IPS-20b (cell line): Measurements from ENCODE around the gene MEA1.

Experiments used
- H3K27ac ChIP-seq: one replicate; pipeline ENCODE4 v1.5.1; 2013; ENCODE audit warnings: low read length
- H3K27me3 ChIP-seq: 2 replicates; pipeline ENCODE4 v1.6.1; 2013; ENCODE audit warnings: mild to moderate bottlenecking, low read length, inconsistent platforms; ENCODE audit not compliant: insufficient read depth
- H3K36me3 ChIP-seq: 2 replicates; pipeline ENCODE4 v1.6.1; 2013; ENCODE audit warnings: low read depth, mild to moderate bottlenecking, inconsistent platforms, low read length, moderate library complexity; ENCODE audit not compliant: insufficient read depth
- H3K4me1 ChIP-seq: 2 replicates; pipeline ENCODE4 v1.6.1; 2013; ENCODE audit warnings: mild to moderate bottlenecking, control low read depth, inconsistent platforms, low read length, moderate library complexity; ENCODE audit not compliant: insufficient read depth
- H3K4me3 ChIP-seq: 2 replicates; pipeline ENCODE4 v1.5.1; 2013; ENCODE audit warnings: mild to moderate bottlenecking, low read length, inconsistent platforms
- H3K9ac ChIP-seq: 2 replicates; pipeline ENCODE4 v1.6.1; 2013; ENCODE audit warnings: low read depth, mild to moderate bottlenecking, inconsistent platforms, low read length, moderate library complexity
- H3K9me3 ChIP-seq: 2 replicates; pipeline ENCODE4 v1.6.1; 2013; ENCODE audit warnings: mild to moderate bottlenecking, low read depth, low read length, inconsistent platforms; ENCODE audit not compliant: insufficient read depth

MEA1 gene

GRCh38 chr6:42963855-42964605, 49.7 kb downstream of the MEA1 start:
- H3K9ac ChIP-seq: no peak overlapping the region
- no peak overlapping the region for H3K4me3 ChIP-seq
- peaks cover 29% of the 10 kb centered on the region for H3K27me3 ChIP-seq
- no peaks in the 10 kb centered on the region for H3K9me3 ChIP-seq
- no peaks in the 10 kb centered on the region; the same call in 1 of the 2 replicates for H3K4me1 ChIP-seq
- H3K27ac ChIP-seq: no peak overlapping the region
- no peaks in the 10 kb centered on the region for H3K36me3 ChIP-seq

DNA sequence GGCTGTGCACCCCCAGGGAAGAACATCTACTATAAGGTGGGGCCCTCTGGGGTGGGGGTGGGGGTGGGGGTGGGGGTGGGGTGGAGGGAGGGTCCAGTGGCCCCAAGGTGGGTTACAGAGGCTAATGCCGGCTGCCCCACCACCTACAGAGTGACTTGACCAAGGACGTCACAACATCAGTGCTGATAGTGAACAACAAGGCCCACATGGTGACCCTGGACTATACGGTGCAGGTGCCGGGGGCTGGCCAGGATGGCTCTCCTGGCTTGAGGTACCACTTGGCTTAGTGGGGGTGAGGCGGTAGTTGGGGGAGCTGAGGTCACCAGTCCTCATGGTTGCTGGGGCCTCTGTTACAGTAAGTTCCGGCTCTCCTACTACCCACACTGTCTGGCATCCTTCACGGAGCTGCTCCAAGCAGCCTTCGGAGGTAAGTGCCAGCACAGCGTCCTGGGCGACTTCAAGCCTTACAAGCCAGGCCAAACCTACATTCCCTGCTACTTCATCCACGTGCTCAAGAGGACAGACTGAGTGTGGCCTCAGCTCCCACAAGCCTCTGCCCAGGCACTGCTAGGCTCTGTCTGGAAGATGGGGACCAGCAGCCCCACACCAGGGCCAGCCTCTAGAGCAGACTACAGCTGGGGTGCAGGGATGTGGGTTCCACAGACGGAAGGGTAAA, 50.4 kb downstream of the MEA1 start:
- Histone ChIP-seq H3K27ac (no peak overlapping the region), H3K36me3 (no peaks in the 10 kb centered on the region), H3K4me1 (no peaks in the 10 kb centered on the region; the same call in 1 of the 2 replicates), H3K9me3 (no peaks in the 10 kb centered on the region), H3K4me3 (no peak overlapping the region), H3K9ac (no peak overlapping the region), H3K27me3 (peaks cover 34% of the 10 kb centered on the region)

DNA sequence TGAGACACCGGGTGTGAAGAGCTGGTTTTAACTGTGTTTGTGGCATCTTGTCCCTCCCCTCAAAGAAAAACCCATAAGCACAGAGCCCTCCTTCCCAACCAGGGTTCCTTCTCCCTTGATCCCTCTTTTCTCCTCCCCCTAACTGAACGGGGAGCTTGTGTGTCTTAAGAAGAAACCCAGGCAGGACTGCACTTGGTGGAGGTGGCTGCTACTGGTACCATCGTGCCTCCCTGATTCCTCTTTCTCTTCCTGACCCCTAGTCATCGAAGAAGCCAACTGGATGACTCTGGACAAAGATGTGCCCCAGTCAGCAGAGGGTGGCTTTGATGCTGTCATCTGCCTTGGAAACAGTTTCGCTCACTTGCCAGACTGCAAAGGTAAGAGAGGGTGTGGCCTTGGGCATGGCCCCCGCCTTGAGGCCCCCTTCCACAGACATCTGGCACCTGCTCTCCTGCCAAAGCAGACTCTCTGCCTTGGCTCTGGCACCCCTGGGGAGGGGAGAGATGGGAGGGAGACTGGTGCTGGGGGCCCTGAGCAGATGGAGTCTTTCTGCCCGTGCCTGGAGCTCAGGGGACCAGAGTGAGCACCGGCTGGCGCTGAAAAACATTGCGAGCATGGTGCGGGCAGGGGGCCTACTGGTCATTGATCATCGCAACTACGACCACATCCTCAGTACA, 51.1 kb downstream of the MEA1 start:
- H3K4me3 ChIP-seq: no peak overlapping the region
- H3K27ac ChIP-seq: no peak overlapping the region
- H3K9me3 ChIP-seq: no peaks in the 10 kb centered on the region
- no peak overlapping the region for H3K9ac ChIP-seq
- H3K27me3 ChIP-seq: peaks cover 34% of the 10 kb centered on the region
- no peaks in the 10 kb centered on the region; the same call in 1 of the 2 replicates for H3K4me1 ChIP-seq
- H3K36me3 ChIP-seq: no peaks in the 10 kb centered on the region

- no peaks in the 10 kb centered on the region for H3K9me3 ChIP-seq
- H3K4me3 ChIP-seq: no peak overlapping the region
- no peak overlapping the region for H3K9ac ChIP-seq
- H3K4me1 ChIP-seq: no peaks in the 10 kb centered on the region; the same call in 1 of the 2 replicates
- no peak overlapping the region for H3K27ac ChIP-seq
- no peaks in the 10 kb centered on the region for H3K36me3 ChIP-seq
- H3K27me3 ChIP-seq: peaks cover 34% of the 10 kb centered on the region
These were observed 51.6 kb downstream of the MEA1 start for GRCh38 chr6:42962096-42962495.
